ENCODE results near the gene PALLD.

- TF ChIP-seq POLR2A (IDR thresholded peaks at IDR 0.05; ENCODE audit: low read depth, low read length), result no peak
- TF ChIP-seq POU2F2 (IDR thresholded peaks at IDR 0.05; ENCODE audit: low read depth, low read length), result no peak
- no peak for TF ChIP-seq SPI1 (IDR thresholded peaks at IDR 0.05; ENCODE audit: low read depth, low read length)
- no peak for TF ChIP-seq PAX5 (IDR thresholded peaks at IDR 0.05; ENCODE audit: insufficient read depth, low read length, severe bottlenecking)
Observed at GRCh38 chr4:168673476-168673875, 176.6 kb downstream of the PALLD start.

Data from GM12891 (cell line).